ENCODE data around the gene SP3.

The SP3 gene

DNA sequence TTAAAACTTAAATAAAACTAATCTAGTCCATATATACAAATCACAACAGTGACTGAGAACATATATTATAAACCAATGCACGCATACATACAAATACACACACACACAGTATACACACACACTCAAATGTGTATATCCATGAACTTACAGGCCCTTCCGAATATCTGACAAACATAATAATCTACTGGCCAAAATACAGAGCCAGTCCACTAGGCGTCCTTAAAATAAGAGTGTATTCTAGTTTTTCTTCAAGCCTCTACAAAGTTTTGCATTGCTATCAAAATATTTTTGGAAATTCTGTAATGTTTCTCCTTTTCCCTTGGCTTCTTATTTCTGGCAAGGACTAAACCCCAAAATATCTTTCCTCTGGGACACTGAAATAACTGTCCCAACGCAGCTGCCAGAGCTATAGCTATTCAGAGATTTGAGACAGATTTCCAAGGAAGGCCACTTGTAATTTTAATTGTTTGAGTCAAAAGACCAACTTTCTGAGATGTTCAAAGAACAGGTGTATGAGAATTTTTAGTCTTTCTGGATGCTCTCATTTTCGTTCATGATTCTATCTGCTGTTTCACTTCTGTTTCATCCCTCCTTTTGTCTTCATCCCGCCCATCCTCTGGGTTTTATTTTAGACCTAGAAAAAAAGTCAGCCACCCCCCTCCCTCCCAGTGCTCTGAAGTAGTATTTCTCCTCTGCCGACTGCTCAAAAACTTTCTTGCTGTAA lies 24.1 kb upstream of the SP3 start:
- H3K27ac ChIP-seq, result no peak overlapping the region

DNA sequence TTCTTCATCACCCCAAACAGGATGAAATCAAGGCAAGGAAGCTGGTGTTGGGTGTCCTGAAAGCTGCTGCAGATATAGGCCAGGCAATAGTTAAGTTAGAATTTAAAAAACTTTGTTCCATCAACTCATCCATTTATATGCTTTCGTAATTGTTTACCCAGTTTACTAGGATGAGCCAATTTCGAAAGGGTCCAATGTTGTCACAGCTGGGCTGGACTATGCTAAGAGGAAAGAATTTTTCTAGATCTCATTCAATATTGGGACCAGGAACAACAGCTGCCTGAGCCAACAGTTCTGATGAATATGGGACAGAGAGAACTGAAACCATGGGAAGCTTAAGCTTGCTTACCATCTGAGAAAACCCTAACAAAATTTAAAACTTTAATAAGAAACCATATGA lies 21.6 kb upstream of the SP3 start:
- Histone ChIP-seq H3K27ac (no peak overlapping the region), H3K4me3 (ENCODE audit: low read depth, low read length) (no peak overlapping the region), H3K36me3 (replicated peaks) (no peaks in the 10 kb centered on the region), H3K27me3 (replicated peaks) (no peaks in the 10 kb centered on the region)
- DNase-seq, result no peak
- in situ Hi-C loops (cut with HindIII; ENCODE audit: low pct_ligation_motif_present, low sequenced_read_pairs), result no loop called here
- TF ChIP-seq, protein P1, sequence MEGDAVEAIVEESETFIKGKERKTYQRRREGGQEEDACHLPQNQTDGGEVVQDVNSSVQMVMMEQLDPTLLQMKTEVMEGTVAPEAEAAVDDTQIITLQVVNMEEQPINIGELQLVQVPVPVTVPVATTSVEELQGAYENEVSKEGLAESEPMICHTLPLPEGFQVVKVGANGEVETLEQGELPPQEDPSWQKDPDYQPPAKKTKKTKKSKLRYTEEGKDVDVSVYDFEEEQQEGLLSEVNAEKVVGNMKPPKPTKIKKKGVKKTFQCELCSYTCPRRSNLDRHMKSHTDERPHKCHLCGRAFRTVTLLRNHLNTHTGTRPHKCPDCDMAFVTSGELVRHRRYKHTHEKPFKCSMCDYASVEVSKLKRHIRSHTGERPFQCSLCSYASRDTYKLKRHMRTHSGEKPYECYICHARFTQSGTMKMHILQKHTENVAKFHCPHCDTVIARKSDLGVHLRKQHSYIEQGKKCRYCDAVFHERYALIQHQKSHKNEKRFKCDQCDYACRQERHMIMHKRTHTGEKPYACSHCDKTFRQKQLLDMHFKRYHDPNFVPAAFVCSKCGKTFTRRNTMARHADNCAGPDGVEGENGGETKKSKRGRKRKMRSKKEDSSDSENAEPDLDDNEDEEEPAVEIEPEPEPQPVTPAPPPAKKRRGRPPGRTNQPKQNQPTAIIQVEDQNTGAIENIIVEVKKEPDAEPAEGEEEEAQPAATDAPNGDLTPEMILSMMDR (IDR thresholded peaks at IDR 0.05; ENCODE audit: low read depth, low read length, missing control alignments), result no peak

More for the DNA sequence above, 24.1 kb upstream of the SP3 start:
- in situ Hi-C loops (cut with HindIII; ENCODE audit: low pct_ligation_motif_present, low sequenced_read_pairs), result no loop called here
- Histone ChIP-seq H3K36me3 (replicated peaks) (no peaks in the 10 kb centered on the region), H3K4me3 (ENCODE audit: low read depth, low read length) (no peak overlapping the region), H3K27me3 (replicated peaks) (no peaks in the 10 kb centered on the region)
- DNase-seq, result no peak
- TF ChIP-seq, protein P1 (IDR thresholded peaks at IDR 0.05; ENCODE audit: low read depth, low read length, missing control alignments), result no peak

DNA sequence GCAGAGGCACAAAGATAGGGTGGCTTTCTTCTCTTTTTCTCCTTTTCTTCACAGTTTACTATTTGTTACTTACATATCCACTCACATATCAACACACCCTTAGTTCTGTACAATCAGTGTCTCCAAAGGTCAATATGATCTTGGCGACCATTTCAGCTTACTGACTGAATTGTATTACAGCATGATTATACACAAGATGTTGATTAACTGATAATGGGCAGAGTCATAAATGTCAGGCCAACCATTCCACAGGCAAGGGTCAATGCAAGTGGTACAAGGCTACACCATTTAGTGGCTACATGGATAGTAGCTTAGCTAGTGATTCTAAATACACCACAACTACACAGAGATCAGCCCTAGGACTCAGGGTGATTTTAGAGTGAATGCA lies 20.4 kb upstream of the SP3 start:
- no peak for DNase-seq
- no peaks in the 10 kb centered on the region for H3K27me3 ChIP-seq (replicated peaks)
- no peaks in the 10 kb centered on the region for H3K36me3 ChIP-seq (replicated peaks)
- H3K27ac ChIP-seq, result no peak overlapping the region
- no peak overlapping the region for H3K4me3 ChIP-seq (ENCODE audit: low read depth, low read length)
- in situ Hi-C loops (cut with HindIII; ENCODE audit: low pct_ligation_motif_present, low sequenced_read_pairs), result no loop called here
- TF ChIP-seq, protein P1 (IDR thresholded peaks at IDR 0.05; ENCODE audit: low read depth, low read length, missing control alignments), result no peak

DNA sequence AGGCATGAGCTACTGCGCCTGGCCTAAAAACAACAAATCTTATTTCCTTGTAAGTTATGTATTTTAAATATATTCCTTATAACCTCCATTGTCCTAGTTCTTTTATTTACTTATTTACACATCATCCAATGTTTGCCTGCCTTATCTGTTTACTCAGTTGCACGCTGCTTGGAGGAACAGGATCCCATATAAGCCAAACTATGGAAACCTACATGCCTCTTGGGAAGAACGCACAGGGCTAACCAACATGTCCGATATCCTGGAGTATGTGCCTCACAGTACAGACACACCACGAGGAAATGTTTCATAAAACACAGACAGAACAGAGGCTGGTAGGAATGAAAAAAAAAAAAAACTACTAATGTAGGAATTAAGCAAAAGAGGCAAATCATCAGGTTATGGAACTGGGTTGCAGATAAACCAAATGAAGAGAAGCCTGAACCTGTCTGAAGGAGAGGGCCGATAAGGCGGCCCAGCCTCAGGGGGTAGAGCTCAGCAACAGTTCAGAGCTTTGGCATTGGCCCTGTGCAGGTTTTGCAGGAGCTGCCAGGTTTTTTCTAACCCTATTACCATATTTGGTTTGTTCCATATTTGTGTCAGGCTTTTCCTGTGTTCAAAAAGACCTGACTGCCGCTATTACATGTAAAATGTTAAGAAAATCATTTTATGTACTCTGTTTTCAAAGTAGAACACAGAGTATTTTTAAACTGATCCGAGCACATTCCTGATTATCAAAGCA lies 19.9 kb upstream of the SP3 start:
- Histone ChIP-seq H3K27ac (no peak overlapping the region), H3K36me3 (replicated peaks) (no peaks in the 10 kb centered on the region), H3K27me3 (replicated peaks) (no peaks in the 10 kb centered on the region), H3K4me3 (ENCODE audit: low read depth, low read length) (no peak overlapping the region)
- no peak for DNase-seq
- in situ Hi-C loops (cut with HindIII; ENCODE audit: low pct_ligation_motif_present, low sequenced_read_pairs), result no loop called here
- TF ChIP-seq, protein P1 (IDR thresholded peaks at IDR 0.05; ENCODE audit: low read depth, low read length, missing control alignments), result no peak

DNA sequence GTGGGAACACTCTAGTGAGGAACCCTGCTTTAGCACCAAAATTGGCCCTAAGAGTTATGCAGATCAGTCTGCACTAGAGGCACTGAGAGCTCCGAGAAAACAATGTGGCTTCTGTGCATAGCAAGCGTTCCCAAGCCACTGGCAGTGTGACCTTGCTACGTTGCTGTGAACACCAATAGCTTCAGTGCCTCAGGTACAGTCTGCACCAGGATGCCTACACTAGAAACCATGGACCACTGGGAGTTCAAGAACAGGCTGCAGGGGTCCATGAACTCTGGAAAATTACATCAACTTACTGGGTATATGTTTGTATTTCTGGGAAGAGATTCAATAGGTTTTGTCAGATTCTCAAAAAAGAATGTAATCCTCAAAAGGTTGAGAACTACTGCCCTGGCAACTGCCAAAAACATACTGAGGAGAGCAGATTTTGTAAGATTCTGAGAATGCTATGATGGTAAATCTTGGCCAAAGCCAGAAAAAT lies 18.3 kb upstream of the SP3 start:
- DNase-seq, result no peak

More for the DNA sequence above, 18.3 kb upstream of the SP3 start:
- no peaks in the 10 kb centered on the region for H3K27me3 ChIP-seq (replicated peaks)
- no peak overlapping the region for H3K4me3 ChIP-seq (ENCODE audit: low read depth, low read length)
- in situ Hi-C loops (cut with HindIII; ENCODE audit: low pct_ligation_motif_present, low sequenced_read_pairs), result no loop called here
- TF ChIP-seq, protein P1 (IDR thresholded peaks at IDR 0.05; ENCODE audit: low read depth, low read length, missing control alignments), result no peak
- H3K27ac ChIP-seq, result no peak overlapping the region
- H3K36me3 ChIP-seq (replicated peaks), result no peaks in the 10 kb centered on the region
